CD8-positive, alpha-beta memory T cell (primary cell): ENCODE data around the gene APBA3. TPM values are rescaled to one million over a fixed set of nuclear protein-coding genes. Genes with fewer than 3 reads are reported as not detected.
A peak's percentile ranks its signal among the peaks of the same experiment; 100 is the strongest.

ENCODE experiments used
- CTCF ChIA-PET: fragments of 350-600 bp; sonication (Branson Sonifier 250); formaldehyde crosslinking; loops from one replicate; lab custom pipeline; 2021; ENCODE audit warnings: antibody characterized with exemption; lab: Charles Lee
- POLR2A ChIA-PET: fragments of 350-600 bp; sonication (Branson Sonifier 250); formaldehyde crosslinking; loops from one replicate; lab custom pipeline; 2021; ENCODE audit warnings: antibody characterized with exemption; lab: Charles Lee
- DNase-seq, 5 donors: peaks; one replicate each; pipeline versions ENCODE4 v3.0.0 to v3.0.0-alpha.2; 2020 to 2022; ENCODE audit warnings: mixed read lengths in 1 of 5
- H3K27ac ChIP-seq: one replicate; pipeline ENCODE4 v1.7.0; 2013; ENCODE audit warnings: low read depth, mild to moderate bottlenecking, low read length, moderate library complexity
- H3K27me3 ChIP-seq: 2 replicates; pipeline ENCODE4 v1.7.0; 2013; ENCODE audit warnings: low read length, mild to moderate bottlenecking; ENCODE audit not compliant: insufficient read depth, poor library complexity, severe bottlenecking
- H3K36me3 ChIP-seq: 2 replicates; pipeline ENCODE4 v1.7.0; 2013; ENCODE audit warnings: mild to moderate bottlenecking, low read length, moderate library complexity; ENCODE audit not compliant: insufficient read depth
- H3K4me1 ChIP-seq: 2 replicates; pipeline ENCODE4 v1.7.0; 2013; ENCODE audit warnings: mild to moderate bottlenecking, low read length, moderate library complexity; ENCODE audit not compliant: insufficient read depth
- H3K4me3 ChIP-seq: 2 replicates; pipeline ENCODE4 v1.7.0; 2013; ENCODE audit warnings: mild to moderate bottlenecking, low read length
- H3K9me3 ChIP-seq: 2 replicates; pipeline ENCODE4 v1.7.0; 2013; ENCODE audit warnings: mild to moderate bottlenecking, low read length
- H3K27ac Mint-ChIP-seq, 8 donors: one replicate each; pipeline ENCODE4 v1.8.0; 2020 to 2021; ENCODE audit warnings: mixed read lengths in 8 of 8, mild to moderate bottlenecking in 6 of 8, inconsistent platforms in 3 of 8, moderate library complexity in 3 of 8
- H3K27me3 Mint-ChIP-seq, 2 donors: one replicate each; pipeline ENCODE4 v1.8.0; 2020 to 2021; ENCODE audit warnings: mixed read lengths in 2 of 2, mild to moderate bottlenecking in 1 of 2, moderate library complexity in 1 of 2
- H3K36me3 Mint-ChIP-seq, 3 donors: one replicate each; pipeline ENCODE4 v1.8.0; 2020 to 2021; ENCODE audit warnings: mixed read lengths in 3 of 3, inconsistent platforms in 1 of 3, mild to moderate bottlenecking in 1 of 3
- H3K4me1 Mint-ChIP-seq, 3 donors: one replicate each; pipeline ENCODE4 v1.8.0; 2020 to 2021; ENCODE audit warnings: mixed read lengths in 3 of 3, inconsistent platforms in 1 of 3, mild to moderate bottlenecking in 1 of 3
- H3K4me3 Mint-ChIP-seq, 7 donors: one replicate each; pipeline ENCODE4 v1.8.0; 2020 to 2021; ENCODE audit warnings: mixed read lengths in 7 of 7, mild to moderate bottlenecking in 6 of 7, moderate library complexity in 4 of 7, inconsistent platforms in 2 of 7
- H3K9me3 Mint-ChIP-seq, 5 donors: one replicate each; pipeline ENCODE4 v1.8.0; 2020 to 2022; ENCODE audit warnings: mixed read lengths in 5 of 5, mild to moderate bottlenecking in 3 of 5, moderate library complexity in 2 of 5, inconsistent platforms in 1 of 5
- polyA plus RNA-seq: library from polyadenylated mRNA; unstranded; fragments of 300-500 nt; fragmentation: Illumina TruSeq; gene quantifications from one replicate; pipeline ENCODE4 v1.2.3, GENCODE V29; 2021
- total RNA-seq, 2 experiments: library from RNA; stranded (reverse); gene quantifications; one replicate each; pipeline ENCODE4 v1.2.3, GENCODE V29; 2021

APBA3 gene
- total and polyA plus RNA-seq, 3 experiments from 2014 or later = 36.3 to 40.8 (median 39.0) TPM

DNA sequence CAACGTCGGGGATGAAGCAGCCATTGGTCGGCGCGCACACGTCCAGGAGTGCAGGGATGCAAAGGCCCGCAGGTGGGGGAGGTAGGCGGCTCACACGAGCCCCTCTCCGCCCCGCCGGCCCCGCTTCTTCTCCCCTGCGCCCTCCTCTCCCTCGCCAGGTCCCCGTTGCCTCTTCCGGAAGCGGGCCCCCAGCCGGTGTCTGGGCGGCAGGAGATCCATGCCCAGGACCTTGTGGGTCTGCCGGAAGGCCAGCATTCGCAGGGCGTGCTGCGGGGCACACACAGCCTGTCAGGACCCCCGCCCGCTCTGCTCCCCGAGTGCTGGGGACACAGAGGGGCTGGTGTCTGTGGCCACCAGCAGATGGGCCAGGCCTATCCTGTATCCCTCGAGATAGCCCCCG, 44.4 kb upstream of the APBA3 start:
- Histone ChIP-seq H3K4me3 (no peak overlapping the region), H3K27ac (no peak overlapping the region), H3K36me3 (no peaks in the 10 kb centered on the region), H3K4me1 (peaks cover 20% of the 10 kb centered on the region), H3K27me3 (no peaks in the 10 kb centered on the region), H3K9me3 (no peaks in the 10 kb centered on the region)
- no peaks in the 10 kb centered on the region for H3K9me3 Mint-ChIP-seq
- no peak overlapping the region for H3K4me3 Mint-ChIP-seq
- CTCF ChIA-PET = interaction anchor here (1.7 kb wide), 1 partner anchor 17 kb away, joined by 7 read pairs; no protein-coding TSS in a partner anchor
- peaks cover 31 to 66% (median 33%) of the 10 kb centered on the region in 3 donors for H3K4me1 Mint-ChIP-seq
- peak overlapping the region in 2 of 8 donors; percentile 84 to 85 for H3K27ac Mint-ChIP-seq
- no peaks in the 10 kb centered on the region for H3K36me3 Mint-ChIP-seq
- POLR2A ChIA-PET = no interaction called here
- DNase-seq = no peak
- no peaks in the 10 kb centered on the region for H3K27me3 Mint-ChIP-seq

GRCh38 chr19:3804429-3804828, 42.9 kb upstream of the APBA3 start:
- no peak overlapping the region for H3K4me3 Mint-ChIP-seq
- no peak for DNase-seq
- ChIA-PET POLR2A (no interaction called here), CTCF (interaction anchor here (1.7 kb wide), 1 partner anchor 18 kb away, joined by 7 read pairs; no protein-coding TSS in a partner anchor)
- Histone ChIP-seq H3K27me3 (no peaks in the 10 kb centered on the region), H3K9me3 (no peaks in the 10 kb centered on the region), H3K4me3 (no peak overlapping the region), H3K27ac (no peak overlapping the region), H3K4me1 (peaks cover 21% of the 10 kb centered on the region), H3K36me3 (no peaks in the 10 kb centered on the region)
- H3K27me3 Mint-ChIP-seq = peaks cover 0 to 2% of the 10 kb centered on the region in 2 donors
- peaks cover 0 to 1% (median 0%) of the 10 kb centered on the region in 3 donors for H3K36me3 Mint-ChIP-seq
- no peaks in the 10 kb centered on the region for H3K9me3 Mint-ChIP-seq
- H3K4me1 Mint-ChIP-seq = peaks cover 32 to 68% (median 38%) of the 10 kb centered on the region in 3 donors
- peak overlapping the region in 5 of 8 donors; percentile 46 to 86 (median 84) for H3K27ac Mint-ChIP-seq

DNA sequence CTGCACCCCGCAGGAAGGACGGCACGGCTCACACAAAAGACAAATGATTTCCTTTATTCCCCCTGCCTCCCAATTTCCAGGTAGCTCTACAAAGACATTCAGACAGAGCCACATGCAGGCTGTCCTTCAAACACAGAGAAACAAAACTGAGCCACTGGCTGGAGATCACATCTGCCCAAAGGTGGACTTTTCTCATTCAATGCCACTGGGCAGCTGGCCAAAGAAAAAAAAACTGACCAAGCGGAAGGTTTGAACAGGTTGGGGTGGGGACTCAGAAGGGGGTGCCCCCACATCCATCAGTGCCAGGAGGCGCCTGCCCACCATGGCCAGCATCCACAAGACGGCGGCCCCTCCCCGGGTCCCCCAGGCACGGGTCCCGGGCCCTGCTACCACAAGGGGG, 42.5 kb upstream of the APBA3 start:
- H3K4me3 ChIP-seq = no peak overlapping the region
- Mint-ChIP-seq H3K27me3 (peaks cover 0 to 2% of the 10 kb centered on the region in 2 donors), H3K9me3 (no peaks in the 10 kb centered on the region), H3K36me3 (peaks cover 0 to 1% (median 0%) of the 10 kb centered on the region in 3 donors), H3K4me3 (peak overlapping the region in 1 of 7 donors; percentile 52), H3K27ac (peak overlapping the region in 7 of 8 donors; percentile 48 to 85 (median 69)), H3K4me1 (peaks cover 36 to 68% (median 42%) of the 10 kb centered on the region in 3 donors)
- DNase-seq = no peak
- ChIA-PET POLR2A (no interaction called here), CTCF (interaction anchor here (1.7 kb wide), 1 partner anchor 19 kb away, joined by 7 read pairs; no protein-coding TSS in a partner anchor)
- H3K27me3 ChIP-seq = no peaks in the 10 kb centered on the region
- no peaks in the 10 kb centered on the region for H3K9me3 ChIP-seq
- no peak overlapping the region for H3K27ac ChIP-seq
- H3K4me1 ChIP-seq = peaks cover 24% of the 10 kb centered on the region
- H3K36me3 ChIP-seq = no peaks in the 10 kb centered on the region

DNA sequence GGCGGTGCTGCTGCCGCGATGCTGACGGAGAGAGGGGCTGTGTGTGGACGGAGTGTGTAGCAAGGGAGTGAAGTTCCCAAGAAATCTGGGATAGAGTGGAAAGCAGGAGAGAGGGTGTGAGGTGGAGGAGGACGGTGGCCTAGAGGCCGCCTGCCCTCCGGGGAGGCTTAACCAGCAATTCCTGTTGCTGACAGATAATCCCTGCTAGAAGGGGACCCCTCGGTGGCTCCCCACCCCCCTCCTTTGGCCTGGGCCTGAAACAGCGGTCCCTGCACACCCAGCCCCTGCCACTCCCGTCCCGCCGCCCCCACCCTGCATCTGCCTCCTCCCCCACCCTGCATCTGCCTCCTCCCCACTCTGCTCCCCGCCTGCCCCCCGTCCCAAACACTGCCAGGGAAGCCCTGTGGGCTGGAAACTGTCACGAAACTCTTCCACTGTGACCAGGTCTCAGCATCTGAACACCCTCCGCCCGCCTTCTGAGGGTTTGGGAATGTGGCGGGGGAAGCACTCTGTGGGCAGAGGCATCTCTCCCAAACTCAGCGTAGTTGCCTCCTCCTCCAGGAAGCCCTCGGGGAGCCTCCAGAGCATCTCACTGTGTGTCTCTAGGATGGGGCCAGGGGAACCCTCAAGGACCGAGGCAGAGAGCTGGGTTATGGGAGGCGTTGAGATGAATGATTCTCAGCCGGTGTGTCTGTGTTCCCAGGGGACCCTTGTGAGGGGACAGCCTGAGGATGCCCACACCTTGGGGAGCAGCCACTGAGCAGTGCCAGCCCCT, 41.8 kb upstream of the APBA3 start:
- Mint-ChIP-seq H3K4me3 (peak overlapping the region in 2 of 7 donors; percentile 19 to 28), H3K4me1 (peaks cover 36 to 69% (median 43%) of the 10 kb centered on the region in 3 donors), H3K9me3 (no peaks in the 10 kb centered on the region), H3K27ac (peak overlapping the region in 6 of 8 donors; percentile 32 to 96 (median 76)), H3K27me3 (peaks cover 0 to 2% of the 10 kb centered on the region in 2 donors), H3K36me3 (peaks cover 0 to 1% (median 0%) of the 10 kb centered on the region in 3 donors)
- H3K27ac ChIP-seq = no peak overlapping the region
- no peaks in the 10 kb centered on the region for H3K9me3 ChIP-seq
- ChIA-PET CTCF (no interaction called here), POLR2A (no interaction called here)
- no peaks in the 10 kb centered on the region for H3K36me3 ChIP-seq
- no peaks in the 10 kb centered on the region for H3K27me3 ChIP-seq
- no peak overlapping the region for H3K4me3 ChIP-seq
- H3K4me1 ChIP-seq = peaks cover 31% of the 10 kb centered on the region
- no peak for DNase-seq

DNA sequence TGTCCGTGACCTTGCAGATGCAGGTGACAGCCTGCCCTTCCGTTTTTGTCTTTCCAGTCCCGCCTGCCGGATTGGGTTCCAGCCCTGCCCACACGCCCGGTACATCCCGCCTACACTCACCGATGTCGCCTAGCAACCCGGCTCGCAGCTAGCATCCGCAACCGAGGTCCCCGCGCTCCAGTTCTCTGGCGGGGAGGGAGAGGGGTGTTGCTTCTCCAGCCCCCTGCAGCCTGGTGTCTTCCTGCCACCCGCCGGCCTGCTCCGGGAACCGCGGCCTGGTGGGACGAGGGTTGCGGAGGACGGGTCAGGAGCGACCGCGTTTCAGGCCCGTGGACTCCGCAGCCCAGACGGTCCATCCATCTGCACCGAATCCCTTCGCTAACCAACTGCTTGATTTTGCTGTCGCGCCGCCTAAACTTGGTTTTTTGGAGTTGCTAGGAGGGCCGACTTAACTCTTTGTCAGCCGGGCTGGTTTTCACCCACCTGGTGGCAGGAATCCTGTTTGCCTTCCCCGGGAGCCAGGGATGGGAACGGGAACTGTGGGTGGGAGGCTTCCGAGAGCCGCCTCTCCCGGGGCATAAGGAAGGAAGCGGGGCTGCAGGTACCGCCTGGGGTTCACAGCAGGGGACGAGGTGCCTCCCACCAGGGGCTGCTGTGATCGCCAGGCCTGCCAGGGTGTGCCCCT, 40.1 kb upstream of the APBA3 start:
- no peak overlapping the region for H3K27ac ChIP-seq
- H3K9me3 ChIP-seq = peaks cover 4% of the 10 kb centered on the region
- H3K36me3 Mint-ChIP-seq = peaks cover 1 to 9% (median 2%) of the 10 kb centered on the region in 3 donors
- H3K4me3 ChIP-seq = peak overlapping the region; percentile 22
- ChIA-PET POLR2A (no interaction called here), CTCF (interaction anchor here (0.9 to 2.7 kb wide), 2 partner anchors 17 to 21 kb away, joined by 3 to 7 read pairs; no protein-coding TSS in a partner anchor)
- peak; percentile 57 to 77 (median 69) for DNase-seq
- H3K9me3 Mint-ChIP-seq = peaks cover 0 to 7% (median 3%) of the 10 kb centered on the region in 5 donors
- H3K4me1 Mint-ChIP-seq = peaks cover 37 to 66% (median 42%) of the 10 kb centered on the region in 3 donors
- no peaks in the 10 kb centered on the region for H3K36me3 ChIP-seq
- no peaks in the 10 kb centered on the region for H3K27me3 ChIP-seq
- H3K4me3 Mint-ChIP-seq = peak overlapping the region; percentile 58 to 83 (median 71)
- peak overlapping the region in 5 of 8 donors; percentile 36 to 91 (median 83) for H3K27ac Mint-ChIP-seq
- peaks cover 0 to 2% of the 10 kb centered on the region in 2 donors for H3K27me3 Mint-ChIP-seq
- H3K4me1 ChIP-seq = peaks cover 41% of the 10 kb centered on the region

DNA sequence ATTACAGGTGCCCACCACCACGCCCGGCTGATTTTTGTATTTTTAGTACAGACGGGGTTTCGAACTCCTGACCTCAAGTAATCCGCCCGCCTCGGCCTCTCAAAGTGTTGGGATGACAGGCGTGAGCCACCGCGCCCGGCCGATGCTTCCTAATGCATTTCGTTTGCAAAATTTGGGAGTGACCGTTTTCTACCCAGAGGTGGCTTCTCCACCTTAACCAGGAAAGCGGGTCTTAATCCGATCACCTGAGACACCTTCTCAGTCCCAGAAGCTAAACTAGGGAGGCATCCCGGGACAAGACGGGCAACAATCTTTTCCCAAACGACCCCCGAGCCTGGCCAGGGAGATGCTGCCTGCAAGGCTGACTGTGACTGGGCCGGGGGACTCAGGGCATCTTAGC, 39.5 kb upstream of the APBA3 start:
- Mint-ChIP-seq H3K9me3 (peaks cover 0 to 11% (median 6%) of the 10 kb centered on the region in 5 donors), H3K4me1 (peaks cover 38 to 66% (median 41%) of the 10 kb centered on the region in 3 donors), H3K36me3 (peaks cover 1 to 10% (median 2%) of the 10 kb centered on the region in 3 donors), H3K27me3 (peaks cover 0 to 2% of the 10 kb centered on the region in 2 donors), H3K27ac (peak overlapping the region in 5 of 8 donors; percentile 55 to 91 (median 83)), H3K4me3 (peak overlapping the region; percentile 58 to 83 (median 71))
- H3K9me3 ChIP-seq = peaks cover 5% of the 10 kb centered on the region
- ChIA-PET POLR2A (no interaction called here), CTCF (interaction anchor here (0.9 to 2.7 kb wide), 2 partner anchors 17 to 21 kb away, joined by 3 to 7 read pairs; no protein-coding TSS in a partner anchor)
- H3K4me1 ChIP-seq = peaks cover 41% of the 10 kb centered on the region
- H3K4me3 ChIP-seq = peak overlapping the region; percentile 22
- no peaks in the 10 kb centered on the region for H3K36me3 ChIP-seq
- DNase-seq = no peak
- H3K27ac ChIP-seq = no peak overlapping the region
- H3K27me3 ChIP-seq = no peaks in the 10 kb centered on the region

- Histone ChIP-seq H3K27me3 (no peaks in the 10 kb centered on the region), H3K4me3 (no peak overlapping the region), H3K36me3 (no peaks in the 10 kb centered on the region), H3K9me3 (peaks cover 5% of the 10 kb centered on the region), H3K4me1 (peaks cover 32% of the 10 kb centered on the region), H3K27ac (no peak overlapping the region)
- Mint-ChIP-seq H3K4me1 (peaks cover 33 to 56% (median 33%) of the 10 kb centered on the region in 3 donors), H3K27me3 (peaks cover 0 to 2% of the 10 kb centered on the region in 2 donors), H3K9me3 (peaks cover 0 to 11% (median 6%) of the 10 kb centered on the region in 5 donors), H3K4me3 (peak overlapping the region; percentile 28 to 80 (median 67)), H3K36me3 (peaks cover 2 to 10% (median 3%) of the 10 kb centered on the region in 3 donors), H3K27ac (peak overlapping the region; percentile 68 to 93 (median 80))
- DNase-seq = peak in 2 of 5 donors; percentile 58 to 70
- POLR2A ChIA-PET = interaction anchor here (0.5 to 1.9 kb wide), 10 partner anchors 9 to 395 kb away, joined by 3 to 10 read pairs (median 4); partner anchors contain the start of gene MRPL54
- CTCF ChIA-PET = interaction anchor here (0.7 to 5.2 kb wide), 10 partner anchors 9 to 993 kb away, joined by 3 to 26 read pairs (median 4); partner anchors contain the start of genes MATK and MRPL54
Measured at GRCh38 chr19:3798137-3798536, 36.6 kb upstream of the APBA3 start.
